SJSA1 (cell line): ENCODE data around the gene SMIM9. TPM values are rescaled to one million over a fixed set of nuclear protein-coding genes. Genes with fewer than 3 reads are reported as not detected.

Source experiments
- DNase-seq, 2 experiments: peaks; one replicate each; pipeline ENCODE4 v3.0.0-alpha.2; 2015 to 2020; ENCODE audit warnings: low spot score in 2 of 2, low read depth in 1 of 2
- H3K27ac ChIP-seq: fragments of 250-450 bp; sonication (Bioruptor Pico); 2 replicates; pipeline ENCODE4 v1.5.1; 2020; ENCODE audit warnings: mild to moderate bottlenecking, moderate library complexity
- H3K27me3 ChIP-seq: fragments of 250-450 bp; sonication (Bioruptor Pico); replicated peaks from 2 replicates; pipeline ENCODE4 v1.5.1; 2020; ENCODE audit warnings: mild to moderate bottlenecking, moderate library complexity
- H3K36me3 ChIP-seq: fragments of 250-450 bp; sonication (Bioruptor Pico); 2 replicates; pipeline ENCODE4 v1.5.1; 2020; ENCODE audit warnings: mild to moderate bottlenecking
- H3K4me1 ChIP-seq: fragments of 250-450 bp; sonication (Bioruptor Pico); replicated peaks from 2 replicates; pipeline ENCODE4 v1.6.1; 2021; ENCODE audit warnings: mild to moderate bottlenecking
- H3K4me3 ChIP-seq: fragments of 250-450 bp; sonication (Bioruptor Pico); 2 replicates; pipeline ENCODE4 v1.5.1; 2020; ENCODE audit warnings: mild to moderate bottlenecking
- H3K9me3 ChIP-seq: fragments of 250-450 bp; sonication (Bioruptor Pico); replicated peaks from 2 replicates; pipeline ENCODE4 v1.5.1; 2020; ENCODE audit warnings: mild to moderate bottlenecking
- total RNA-seq: library from RNA; depleted of rRNA; stranded (reverse); fragments of >200 nt; shearing (Covaris generic); gene quantifications from 2 replicates; pipeline ENCODE4 v1.2.3, GENCODE V29; 2014

SMIM9 gene
- total RNA-seq, 1 experiment from 2014 or later = not detected

GRCh38 chrX:154805696-154806091, 28.8 kb downstream of the SMIM9 start:
- H3K36me3 ChIP-seq = no peaks in the 10 kb centered on the region
- no peak overlapping the region for H3K27ac ChIP-seq
- DNase-seq = no peak
- H3K4me1 ChIP-seq = peaks cover 9% of the 10 kb centered on the region
- H3K9me3 ChIP-seq = no peaks in the 10 kb centered on the region
- no peaks in the 10 kb centered on the region for H3K27me3 ChIP-seq
- peak overlapping the region; percentile 61 for H3K4me3 ChIP-seq

GRCh38 chrX:154804957-154805695, 29.3 kb downstream of the SMIM9 start, which contains the start of gene MPP1:
Gene MPP1, minus strand, starts transcription at chrX:154805485. Its CDS starts 112 bp downstream, at chrX:154805373.
- Histone ChIP-seq H3K27me3 (no peaks in the 10 kb centered on the region), H3K4me1 (peaks cover 13% of the 10 kb centered on the region), H3K27ac (no peak within 1 kb of the TSS), H3K36me3 (no peaks in the 10 kb centered on the region), H3K9me3 (no peaks in the 10 kb centered on the region), H3K4me3 (peak within 1 kb of the TSS; percentile 61)
- peak; percentile 64 to 75 for DNase-seq

- Histone ChIP-seq H3K27me3 (no peaks in the 10 kb centered on the region), H3K4me1 (peaks cover 20% of the 10 kb centered on the region), H3K36me3 (no peaks in the 10 kb centered on the region), H3K4me3 (peak overlapping the region; percentile 61), H3K9me3 (no peaks in the 10 kb centered on the region), H3K27ac (no peak overlapping the region)
- DNase-seq = no peak
These were observed 30.1 kb downstream of the SMIM9 start for GRCh38 chrX:154804261-154804956.

- no peak overlapping the region for H3K27ac ChIP-seq
- H3K36me3 ChIP-seq = no peaks in the 10 kb centered on the region
- H3K27me3 ChIP-seq = no peaks in the 10 kb centered on the region
- no peaks in the 10 kb centered on the region for H3K9me3 ChIP-seq
- no peak overlapping the region for H3K4me3 ChIP-seq
- DNase-seq = no peak
- peaks cover 32% of the 10 kb centered on the region for H3K4me1 ChIP-seq
These were observed 31.5 kb downstream of the SMIM9 start for GRCh38 chrX:154802947-154803346.

GRCh38 chrX:154800478-154801210, 33.8 kb downstream of the SMIM9 start:
- H3K9me3 ChIP-seq = no peaks in the 10 kb centered on the region

GRCh38 chrX:154799556-154800348, 34.7 kb downstream of the SMIM9 start:
- Histone ChIP-seq H3K4me3 (no peak overlapping the region), H3K36me3 (no peaks in the 10 kb centered on the region), H3K4me1 (peaks cover 42% of the 10 kb centered on the region), H3K9me3 (no peaks in the 10 kb centered on the region), H3K27ac (peak overlapping the region; percentile 91), H3K27me3 (no peaks in the 10 kb centered on the region)
- DNase-seq = peak in 1 of 2 experiments; percentile 57

More at GRCh38 chrX:154800478-154801210, 33.8 kb downstream of the SMIM9 start:
- Histone ChIP-seq H3K4me1 (peaks cover 42% of the 10 kb centered on the region), H3K4me3 (no peak overlapping the region), H3K27me3 (no peaks in the 10 kb centered on the region), H3K27ac (no peak overlapping the region), H3K36me3 (no peaks in the 10 kb centered on the region)
- DNase-seq = no peak

GRCh38 chrX:154797006-154797405, 37.5 kb downstream of the SMIM9 start:
- Histone ChIP-seq H3K27me3 (no peaks in the 10 kb centered on the region), H3K4me3 (no peak overlapping the region), H3K36me3 (no peaks in the 10 kb centered on the region), H3K9me3 (no peaks in the 10 kb centered on the region), H3K4me1 (peaks cover 37% of the 10 kb centered on the region), H3K27ac (0 out of 2 replicates have a peak overlapping the region, but pooled peaks have one; percentile 11)
- peak in 1 of 2 experiments; percentile 23 for DNase-seq

- no peaks in the 10 kb centered on the region for H3K27me3 ChIP-seq
- H3K27ac ChIP-seq = no peak overlapping the region
- H3K36me3 ChIP-seq = no peaks in the 10 kb centered on the region
- H3K9me3 ChIP-seq = no peaks in the 10 kb centered on the region
- DNase-seq = no peak
- H3K4me3 ChIP-seq = no peak overlapping the region
- H3K4me1 ChIP-seq = peaks cover 31% of the 10 kb centered on the region
These were observed 39.4 kb downstream of the SMIM9 start for GRCh38 chrX:154795016-154795415.

GRCh38 chrX:154793084-154793795, 41.2 kb downstream of the SMIM9 start:
- Histone ChIP-seq H3K4me3 (no peak overlapping the region), H3K9me3 (no peaks in the 10 kb centered on the region), H3K4me1 (peaks cover 14% of the 10 kb centered on the region), H3K27ac (no peak overlapping the region), H3K27me3 (no peaks in the 10 kb centered on the region), H3K36me3 (no peaks in the 10 kb centered on the region; the same call in 1 of the 2 replicates)
- DNase-seq = no peak

- H3K9me3 ChIP-seq = no peaks in the 10 kb centered on the region
- no peaks in the 10 kb centered on the region for H3K27me3 ChIP-seq
- DNase-seq = no peak
- no peak overlapping the region for H3K27ac ChIP-seq
- H3K4me1 ChIP-seq = peaks cover 6% of the 10 kb centered on the region
- H3K36me3 ChIP-seq = no peaks in the 10 kb centered on the region; the same call in 1 of the 2 replicates
- no peak overlapping the region for H3K4me3 ChIP-seq
These were observed 42.5 kb downstream of the SMIM9 start for GRCh38 chrX:154791939-154792338.

GRCh38 chrX:154791467-154791866, 43.0 kb downstream of the SMIM9 start:
- no peaks in the 10 kb centered on the region for H3K27me3 ChIP-seq

GRCh38 chrX:154785716-154786115, 48.7 kb downstream of the SMIM9 start:
- H3K27me3 ChIP-seq = no peaks in the 10 kb centered on the region
- H3K27ac ChIP-seq = no peak overlapping the region
- H3K36me3 ChIP-seq = no peaks in the 10 kb centered on the region; the same call in 1 of the 2 replicates
- DNase-seq = no peak
- no peak overlapping the region for H3K4me3 ChIP-seq
- no peaks in the 10 kb centered on the region for H3K4me1 ChIP-seq
- no peaks in the 10 kb centered on the region for H3K9me3 ChIP-seq

More at GRCh38 chrX:154791467-154791866, 43.0 kb downstream of the SMIM9 start:
- Histone ChIP-seq H3K4me1 (peaks cover 1% of the 10 kb centered on the region), H3K36me3 (no peaks in the 10 kb centered on the region; the same call in 1 of the 2 replicates), H3K9me3 (no peaks in the 10 kb centered on the region), H3K4me3 (no peak overlapping the region), H3K27ac (no peak overlapping the region)
- DNase-seq = no peak
